ENCODE data around the gene TENT4B. TPM values are rescaled to one million over a fixed set of nuclear protein-coding genes. Genes with fewer than 3 reads are reported as not detected.

TENT4B gene
- total RNA-seq, 1 donor from 2014 or later, result 7.7 TPM

DNA sequence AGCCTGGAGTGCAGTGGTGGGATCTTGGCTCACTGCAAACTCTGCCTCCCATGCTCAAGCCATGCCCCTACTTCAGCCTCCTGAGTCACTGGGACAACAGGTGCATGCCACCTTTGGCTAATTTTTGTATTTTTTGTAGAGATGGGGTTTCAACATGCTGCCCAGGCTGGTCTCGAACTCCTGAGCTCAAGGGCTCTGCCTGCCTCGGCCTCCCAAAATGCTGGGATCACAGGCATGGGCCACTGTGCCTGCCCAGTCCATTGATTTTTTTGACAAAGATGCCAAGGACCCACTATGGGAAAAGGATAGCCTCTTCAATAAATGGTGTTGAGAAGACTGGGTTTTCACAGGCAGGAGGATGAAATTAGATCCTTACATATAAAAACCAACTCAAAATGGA is 102.4 kb downstream of the TENT4B start:
- no peak for DNase-seq (ENCODE audit: low read depth in 2 of 2)

DNA sequence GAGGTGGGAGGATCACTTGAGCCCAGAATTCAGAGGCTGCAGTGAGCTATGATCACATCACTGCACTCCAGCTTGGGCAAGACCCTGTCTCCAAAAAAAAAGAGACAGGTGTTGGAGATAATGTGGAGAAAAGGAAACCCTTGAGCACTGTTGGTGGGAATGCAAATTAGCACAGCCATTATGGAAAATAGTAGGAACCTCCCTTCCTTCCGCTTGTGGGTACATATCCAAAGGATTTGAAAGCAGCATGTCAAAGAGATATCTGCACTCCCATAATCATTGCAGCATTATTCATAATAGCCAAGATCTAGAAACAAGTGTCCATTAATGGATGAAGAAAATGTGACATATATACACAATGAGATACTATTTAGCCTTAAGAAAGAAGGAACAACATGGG is 103.5 kb downstream of the TENT4B start:
- DNase-seq (ENCODE audit: low read depth in 2 of 2), result no peak

DNA sequence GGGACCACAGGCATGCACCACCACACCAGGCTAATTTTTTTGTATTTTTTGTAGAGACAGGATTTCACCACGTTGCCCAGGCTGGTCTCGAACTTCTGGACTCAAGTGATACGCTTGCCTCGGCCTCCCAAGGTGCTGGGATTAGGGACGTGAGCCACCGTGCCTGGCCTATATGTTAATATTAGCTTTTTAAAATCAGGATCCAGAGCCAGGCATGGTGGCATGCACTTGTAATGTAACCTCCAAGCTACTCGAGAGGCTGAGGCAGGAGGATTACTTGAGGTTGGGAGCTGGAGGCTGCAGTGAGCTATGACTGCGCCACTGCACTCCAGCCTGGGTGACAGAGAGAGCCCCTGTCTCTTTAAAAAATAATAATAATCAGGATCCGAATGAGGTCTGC is 104.8 kb downstream of the TENT4B start:
- no peak for DNase-seq (ENCODE audit: low read depth in 2 of 2)

DNA sequence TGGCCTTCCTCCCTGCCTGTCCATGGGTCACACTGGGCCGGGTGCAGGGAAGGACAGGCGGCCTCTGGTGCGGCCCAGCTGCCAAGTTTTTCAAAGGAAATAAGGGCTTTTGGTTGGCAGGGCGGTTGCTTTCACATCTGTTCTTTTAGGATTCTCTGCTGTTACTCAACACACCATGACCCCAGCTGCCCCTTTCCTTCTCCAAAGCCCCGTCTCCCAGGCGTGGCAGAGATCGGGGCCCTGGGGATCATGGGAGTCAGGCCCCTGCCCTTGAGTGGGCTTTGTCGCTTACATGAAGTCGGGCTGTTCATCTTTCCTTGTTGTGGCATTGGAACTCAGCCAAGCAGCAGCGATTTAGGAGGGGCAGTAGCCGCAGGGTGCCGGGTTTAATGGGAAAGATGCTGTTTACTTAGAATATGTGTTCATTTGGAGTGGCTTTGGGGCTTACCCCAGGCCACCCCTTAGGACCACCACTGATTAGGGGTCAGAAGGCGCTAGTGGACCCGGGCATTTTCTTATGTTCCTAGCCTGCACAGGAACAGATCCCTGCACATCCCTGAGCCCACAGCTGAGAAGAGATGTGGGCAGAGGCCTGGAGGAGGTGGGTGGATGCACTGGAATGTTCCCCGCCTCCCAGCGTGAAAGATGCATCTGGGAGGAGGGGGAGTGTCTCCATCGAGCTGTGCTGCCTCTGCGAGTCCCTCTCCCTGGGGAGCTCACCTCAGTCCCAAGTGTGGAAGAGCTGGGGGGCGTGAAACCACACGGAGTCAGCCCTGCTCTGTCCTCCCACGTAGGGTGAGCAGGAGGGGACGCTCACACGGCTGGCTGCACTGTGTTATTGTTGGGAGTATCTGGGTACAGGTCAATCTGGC is 106.5 kb downstream of the TENT4B start:
- DNase-seq (ENCODE audit: low read depth in 2 of 2), result peak; percentile 11 to 24

DNA sequence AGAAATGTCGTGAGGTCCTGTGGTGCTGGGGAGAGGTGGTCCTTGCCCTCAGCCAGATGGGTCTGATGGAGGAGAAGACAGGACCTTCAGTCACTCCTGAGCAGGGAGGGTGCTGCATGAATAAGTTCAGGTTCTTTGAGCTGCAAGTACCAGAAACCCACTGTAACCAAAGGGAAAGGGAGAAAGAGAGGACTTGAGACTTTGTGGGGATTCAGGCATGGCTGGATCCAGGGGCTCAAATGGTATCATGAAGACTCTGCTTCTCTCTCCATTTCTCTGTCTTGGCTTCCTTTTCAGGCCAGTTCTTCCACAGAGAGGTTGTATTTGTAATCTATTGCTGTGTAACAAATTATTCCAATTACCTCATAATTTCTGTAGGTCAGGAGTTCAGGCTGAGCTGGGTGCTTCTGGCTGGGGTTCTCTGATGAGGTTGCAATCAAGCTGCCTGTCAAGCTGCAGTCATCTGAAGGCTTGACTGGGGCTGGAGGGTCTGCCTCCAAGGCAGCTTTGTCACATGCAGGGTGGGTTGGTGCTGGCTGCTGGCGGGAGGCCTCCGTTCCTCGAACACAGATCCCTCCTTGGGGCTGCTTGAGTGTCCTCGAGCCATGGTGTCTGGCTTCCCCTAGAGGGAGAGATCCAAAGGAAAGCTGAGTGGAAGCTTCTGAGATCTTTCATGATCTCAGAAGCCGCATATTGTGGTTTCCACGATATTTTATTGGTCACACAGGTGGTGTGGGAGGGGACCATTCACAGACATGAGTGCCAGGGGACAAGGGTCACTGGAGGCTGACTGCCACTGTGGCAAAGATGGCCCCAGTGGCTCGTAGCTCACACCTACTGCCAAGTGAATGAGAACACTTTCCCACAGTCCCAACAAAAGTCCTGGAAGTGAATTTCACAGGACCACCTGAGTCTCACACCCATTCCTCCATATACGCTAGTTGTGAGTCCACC is 107.4 kb downstream of the TENT4B start:
- no peak for DNase-seq (ENCODE audit: low read depth in 2 of 2)

DNA sequence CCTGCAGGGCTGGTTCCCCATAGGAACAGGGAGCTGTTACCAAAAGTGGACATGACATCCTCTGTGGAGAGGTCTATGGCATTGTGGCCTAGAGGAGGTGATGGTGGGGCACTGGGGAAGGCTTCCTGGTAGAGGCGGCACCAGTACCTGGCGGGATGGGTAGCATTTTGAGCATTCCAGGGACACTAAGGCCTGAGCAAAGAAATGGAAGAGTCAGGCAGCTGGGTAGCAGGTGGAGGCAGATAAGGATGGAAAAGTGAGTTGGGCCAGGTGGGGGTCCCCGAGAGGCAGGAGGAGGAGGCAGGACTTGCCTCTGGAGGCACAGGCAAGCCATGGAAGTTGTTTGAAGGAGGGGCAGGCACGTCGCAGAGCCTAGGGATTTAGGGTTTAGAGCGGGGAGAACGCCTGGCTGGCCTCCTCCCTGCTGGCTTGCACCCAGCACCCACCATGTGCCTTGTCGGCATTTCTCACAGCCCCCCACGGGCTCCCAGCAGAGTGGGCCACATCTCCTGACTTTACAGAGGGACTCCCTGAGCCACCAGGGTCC is 108.1 kb downstream of the TENT4B start:
- DNase-seq (ENCODE audit: low read depth in 2 of 2), result no peak

DNA sequence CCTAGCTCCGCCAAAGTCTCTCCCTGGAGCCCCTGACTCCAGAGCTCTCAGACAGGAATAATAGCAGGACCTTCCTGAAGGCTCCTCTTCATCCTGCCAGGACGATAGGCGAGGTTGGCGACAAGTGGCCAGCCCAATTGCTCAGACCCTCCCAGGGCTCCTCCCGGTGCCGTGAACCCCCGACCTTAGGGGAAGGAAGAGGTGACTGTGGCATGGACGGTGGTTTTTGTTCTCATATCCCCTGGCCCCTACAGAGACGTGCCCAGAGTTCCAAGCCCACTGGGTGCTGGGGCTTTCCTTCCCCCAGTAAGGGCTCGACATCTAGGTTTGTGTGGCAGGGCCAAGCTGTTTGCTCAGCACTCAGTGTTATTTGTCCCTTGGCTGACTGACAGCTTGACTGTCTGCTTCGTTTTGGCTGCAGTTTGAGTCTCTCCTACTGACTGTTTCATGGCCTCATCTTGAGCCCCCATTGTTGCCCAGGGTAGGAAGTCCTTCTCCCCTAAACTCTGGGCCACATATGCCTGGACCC is 108.7 kb downstream of the TENT4B start:
- no peak for DNase-seq (ENCODE audit: low read depth in 2 of 2)

DNA sequence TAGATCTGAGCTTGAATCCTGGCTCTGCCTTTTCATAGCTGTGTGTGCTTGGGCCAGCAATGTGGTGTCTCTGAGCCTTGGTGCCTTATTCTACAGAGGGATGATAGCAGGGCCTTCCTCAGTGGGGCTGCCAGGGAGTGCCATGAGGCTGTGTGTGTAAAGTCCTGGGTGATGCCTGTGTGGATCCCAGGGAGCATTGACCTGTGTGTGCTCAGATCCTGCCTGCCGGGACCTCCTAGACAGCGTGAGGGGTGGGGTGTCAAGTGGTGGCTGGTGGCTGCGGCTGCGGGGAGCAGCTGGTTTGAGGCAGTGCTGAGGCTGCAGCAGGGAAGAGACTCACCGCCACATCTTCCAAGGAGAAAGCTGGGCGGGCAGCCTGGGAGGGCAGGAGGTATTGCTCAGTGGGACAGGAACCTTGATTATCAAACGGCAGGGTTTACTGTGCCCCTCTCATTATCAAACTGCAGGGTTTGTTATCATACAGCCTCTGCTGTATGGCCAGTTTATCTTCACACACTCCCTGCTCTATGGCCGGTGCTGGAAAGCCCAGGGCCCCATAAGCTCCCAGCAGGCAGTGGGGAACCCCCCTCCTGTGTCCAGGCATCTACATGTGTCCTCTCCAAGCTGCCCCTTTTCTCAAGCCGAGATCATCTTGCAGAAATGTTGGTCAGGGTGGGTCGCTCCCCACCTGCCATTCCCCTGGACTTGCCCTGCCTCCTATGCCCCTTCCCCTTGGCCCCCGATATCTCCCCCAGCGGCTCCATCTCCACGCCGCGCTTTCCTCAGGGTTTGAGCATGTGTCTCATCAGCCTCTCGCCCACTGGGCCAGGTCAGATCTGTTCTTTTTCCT is 110.2 kb downstream of the TENT4B start:
- no peak for DNase-seq (ENCODE audit: low read depth in 2 of 2)

DNA sequence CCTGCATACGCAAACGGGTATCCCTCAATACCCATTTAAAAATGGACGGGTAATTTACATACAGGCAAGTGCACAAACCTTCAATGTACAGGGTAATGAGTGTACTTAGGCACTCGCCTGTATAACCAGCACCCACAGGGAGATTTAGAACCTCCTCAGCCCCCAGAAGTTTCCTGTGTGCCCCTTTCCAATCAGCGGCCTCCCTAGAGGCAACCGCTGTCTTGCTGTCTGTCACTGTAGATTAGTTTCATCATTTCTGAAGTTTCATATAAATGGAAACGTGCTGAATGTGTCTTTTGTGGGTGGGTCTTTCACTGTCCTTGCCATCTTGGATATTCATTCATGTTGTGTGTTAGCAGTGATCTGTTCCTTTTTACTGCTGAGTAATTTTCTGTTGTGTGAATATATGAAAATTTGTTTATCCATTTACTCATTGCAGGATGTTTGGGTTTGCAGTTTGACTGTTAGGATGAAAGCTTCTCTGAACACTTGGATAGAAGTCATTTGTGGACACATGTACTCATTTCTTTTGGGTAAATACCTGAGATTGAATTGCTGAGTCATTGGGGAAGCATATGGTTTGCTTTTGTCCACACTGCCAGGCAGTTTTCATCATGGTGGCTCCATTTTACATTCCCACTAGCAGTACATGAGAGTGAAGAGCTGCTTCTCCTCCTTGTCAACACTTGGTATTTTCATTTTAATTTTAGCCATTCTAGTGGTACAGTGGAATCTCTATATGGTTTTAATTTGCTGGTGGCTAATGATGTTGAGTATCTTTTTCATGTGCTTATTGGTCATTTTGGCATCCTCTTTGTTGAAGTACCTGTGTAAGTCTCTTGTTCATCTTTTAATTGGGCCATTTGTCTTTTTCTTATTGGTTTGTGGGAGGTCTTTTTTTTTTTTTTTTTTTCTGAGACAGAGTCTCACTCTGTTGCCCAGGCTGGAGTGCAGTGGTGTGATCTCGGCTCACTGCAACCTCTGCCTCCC is 111.1 kb downstream of the TENT4B start:
- peak in 1 of 2 donors; percentile 18 for DNase-seq (ENCODE audit: low read depth in 2 of 2)

DNA sequence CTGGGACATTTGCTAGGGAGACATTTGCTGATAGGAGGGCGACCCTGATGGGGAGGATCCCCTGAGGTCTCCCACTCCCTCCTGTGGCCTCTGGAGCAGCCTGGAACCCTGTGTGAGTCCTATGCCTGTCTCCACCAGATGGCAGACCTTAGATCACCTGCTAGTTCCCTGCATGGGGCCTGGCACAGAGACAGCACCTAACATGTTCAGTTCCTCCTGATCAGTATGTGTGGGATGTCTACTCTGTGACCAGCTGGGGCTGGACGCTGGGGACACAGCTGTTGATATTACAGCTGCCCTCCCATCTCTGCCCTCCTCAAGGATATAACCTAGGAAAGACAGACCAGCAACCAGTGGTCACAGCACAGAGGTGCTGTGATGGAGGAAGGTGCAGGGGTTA is 112.2 kb downstream of the TENT4B start:
- DNase-seq (ENCODE audit: low read depth in 2 of 2), result peak in 1 of 2 donors; percentile 38

DNA sequence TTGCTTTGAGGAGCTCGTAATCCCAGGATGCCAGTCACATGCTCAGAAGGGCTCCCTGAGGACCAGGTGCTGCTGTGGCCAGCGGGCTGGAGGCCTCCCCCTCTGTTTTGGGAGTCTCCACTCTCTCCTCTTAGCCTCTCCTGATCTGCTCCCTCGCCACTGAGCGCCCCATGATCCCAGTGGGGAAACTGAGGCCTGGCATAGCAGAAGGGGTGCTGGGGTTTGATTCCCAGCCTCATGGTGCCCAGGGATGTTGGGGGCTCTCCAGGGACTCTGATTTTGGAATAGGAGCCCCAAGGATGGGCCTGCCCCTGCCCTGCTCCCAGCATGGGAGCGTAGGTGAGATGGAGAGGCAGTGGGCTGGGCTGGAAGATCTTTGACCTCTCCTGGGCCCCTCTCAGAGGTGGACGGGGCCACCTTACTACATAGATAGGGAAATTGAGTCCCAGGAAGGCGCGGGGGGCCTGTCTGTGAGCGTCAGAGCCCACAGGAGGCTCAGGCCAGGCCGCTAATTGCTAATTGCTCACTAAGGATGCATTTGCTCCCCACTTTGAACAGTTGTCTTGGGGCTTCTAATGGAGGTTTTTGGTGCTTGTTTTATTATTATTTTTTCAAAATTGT is 112.7 kb downstream of the TENT4B start:
- DNase-seq (ENCODE audit: low read depth in 2 of 2), result no peak

DNA sequence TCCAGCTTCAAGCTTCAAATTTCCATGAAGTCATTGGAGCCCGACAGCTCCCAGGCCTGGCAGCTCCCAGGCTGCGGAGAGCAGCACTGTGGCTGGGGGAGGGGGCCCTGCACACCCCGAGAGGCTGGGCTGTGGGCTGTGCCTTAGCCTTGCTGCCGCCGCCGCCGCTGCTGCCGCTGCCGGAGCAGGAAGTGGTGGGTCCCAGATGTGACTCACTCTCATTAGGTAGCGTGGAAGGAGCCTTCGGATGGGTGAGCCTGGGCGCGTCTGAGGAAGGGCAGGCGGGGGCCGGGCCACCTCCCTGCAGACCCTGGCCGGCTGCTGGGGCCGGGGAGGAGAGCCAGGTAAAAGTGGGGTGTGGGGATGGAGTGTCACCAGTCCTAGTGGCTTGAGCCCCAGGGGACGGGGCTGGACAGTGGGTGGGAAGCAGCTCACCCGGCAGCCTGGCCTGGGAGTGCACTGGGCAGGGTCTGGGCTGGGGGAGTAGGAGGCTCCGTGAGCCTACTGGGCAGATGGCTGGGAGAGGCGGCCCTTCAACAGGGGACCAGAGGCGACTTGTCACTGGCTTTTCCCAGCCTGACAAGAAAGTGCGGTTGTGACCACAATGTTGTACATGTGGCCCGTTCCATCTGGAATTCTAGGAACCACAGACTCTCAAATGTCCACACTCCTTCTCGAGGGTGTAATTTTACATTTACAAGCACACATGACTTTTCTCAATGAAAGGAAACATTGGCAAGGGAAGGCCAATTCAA is 113.4 kb downstream of the TENT4B start, which contains the start of gene ADCY7:
TSS of gene ADCY7 (plus strand) at position 215 of the 755 bp plus-strand sequence. CDS start 21,629 bp downstream, outside the sequence.
- peak; percentile 45 to 70 for DNase-seq (ENCODE audit: low read depth in 2 of 2)

DNA sequence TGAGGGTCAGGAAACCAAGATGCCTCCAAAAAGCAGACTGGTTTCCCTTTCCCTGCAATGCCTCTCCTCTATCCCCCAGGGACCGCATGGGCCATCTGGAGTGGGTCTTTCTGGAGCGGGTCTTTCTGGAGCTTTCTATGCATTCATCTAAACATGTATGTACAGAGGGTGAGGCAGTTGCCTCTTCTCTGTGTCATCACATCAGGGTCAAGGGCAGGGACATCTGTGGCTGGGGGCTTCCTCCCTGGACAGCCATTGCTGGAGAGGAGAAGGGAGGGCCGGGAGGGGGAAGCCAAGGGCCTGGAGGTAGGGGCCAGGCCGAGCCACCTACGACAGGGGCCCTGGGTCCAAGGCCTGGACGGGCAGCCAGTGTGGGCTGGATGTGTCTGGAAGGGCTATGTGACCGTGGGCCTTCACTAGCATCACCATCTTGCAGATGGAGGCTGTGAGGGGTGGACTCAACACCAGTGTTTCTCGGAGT is 114.1 kb downstream of the TENT4B start:
- DNase-seq (ENCODE audit: low read depth in 2 of 2), result no peak

DNA sequence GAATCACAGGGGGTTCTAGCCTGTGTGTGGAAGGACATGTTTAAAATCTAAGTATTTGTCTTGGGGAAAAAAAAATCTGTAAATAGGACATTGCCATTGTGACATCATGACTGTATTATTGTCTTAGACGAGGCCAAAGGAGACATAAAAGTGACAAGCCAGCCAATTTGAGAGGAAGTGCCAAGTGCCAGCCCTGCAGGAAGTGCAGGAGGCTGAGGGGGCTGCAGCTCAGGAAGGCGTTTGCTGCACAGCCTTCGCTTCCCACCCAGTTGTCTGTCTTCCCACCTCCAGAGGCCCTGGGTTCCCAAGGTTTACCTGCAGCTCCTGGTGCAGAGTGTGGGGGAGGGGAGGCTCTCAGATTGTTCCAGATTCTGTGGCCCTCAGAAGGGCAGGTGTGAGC is 114.5 kb downstream of the TENT4B start:
- no peak for DNase-seq (ENCODE audit: low read depth in 2 of 2)

DNA sequence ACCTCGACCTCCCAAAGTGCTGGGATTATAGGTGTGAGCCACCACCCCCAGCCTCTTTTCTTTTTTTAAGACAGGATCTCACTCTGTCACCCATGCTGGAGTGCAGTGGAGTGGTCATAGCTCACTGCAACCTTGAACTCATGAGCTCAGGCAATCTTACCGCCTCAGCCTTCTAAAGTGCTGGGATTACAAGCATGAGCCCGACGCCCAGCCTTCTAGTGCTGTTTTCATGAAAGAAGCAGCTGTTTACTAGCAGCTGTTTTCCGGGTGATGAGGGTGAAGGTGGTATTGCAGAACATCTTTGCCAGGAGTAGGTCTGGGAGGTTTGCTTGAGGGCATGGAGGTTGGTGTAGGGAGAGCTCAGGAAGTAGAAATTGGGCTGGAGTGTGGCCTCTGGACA is 115.2 kb downstream of the TENT4B start:
- DNase-seq (ENCODE audit: low read depth in 2 of 2), result no peak

DNA sequence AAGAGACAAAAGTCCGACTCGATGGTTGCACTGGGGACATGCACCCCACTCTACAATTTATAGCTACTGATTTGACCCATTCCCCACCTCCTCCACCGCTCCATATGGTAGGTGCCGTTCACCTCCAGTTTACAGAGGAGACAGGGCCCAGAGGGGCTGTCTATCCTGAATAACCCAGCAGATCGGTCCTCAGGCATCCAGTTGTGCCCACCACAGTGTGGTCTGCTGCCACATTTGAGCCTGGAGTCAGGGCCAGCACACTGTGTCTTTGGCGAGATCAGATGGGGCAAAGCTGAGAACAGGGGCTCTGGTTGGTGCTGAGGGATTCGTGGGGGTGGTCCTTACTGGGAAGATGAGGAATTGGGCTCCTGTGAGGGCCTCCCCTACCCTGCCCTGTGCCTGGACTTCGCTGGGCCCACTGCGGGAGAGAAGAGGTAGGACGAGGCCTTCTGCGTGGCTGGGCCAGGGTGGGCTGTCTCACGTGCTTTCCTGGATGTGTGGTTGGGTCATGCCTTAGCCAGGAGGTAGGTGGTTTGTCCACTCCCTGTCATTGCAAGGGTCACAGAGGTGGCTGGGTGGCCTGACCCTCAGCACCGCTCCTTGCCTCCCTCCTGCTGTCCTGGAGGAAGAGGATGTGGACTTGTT is 116.1 kb downstream of the TENT4B start:
- DNase-seq (ENCODE audit: low read depth in 2 of 2), result no peak

DNA sequence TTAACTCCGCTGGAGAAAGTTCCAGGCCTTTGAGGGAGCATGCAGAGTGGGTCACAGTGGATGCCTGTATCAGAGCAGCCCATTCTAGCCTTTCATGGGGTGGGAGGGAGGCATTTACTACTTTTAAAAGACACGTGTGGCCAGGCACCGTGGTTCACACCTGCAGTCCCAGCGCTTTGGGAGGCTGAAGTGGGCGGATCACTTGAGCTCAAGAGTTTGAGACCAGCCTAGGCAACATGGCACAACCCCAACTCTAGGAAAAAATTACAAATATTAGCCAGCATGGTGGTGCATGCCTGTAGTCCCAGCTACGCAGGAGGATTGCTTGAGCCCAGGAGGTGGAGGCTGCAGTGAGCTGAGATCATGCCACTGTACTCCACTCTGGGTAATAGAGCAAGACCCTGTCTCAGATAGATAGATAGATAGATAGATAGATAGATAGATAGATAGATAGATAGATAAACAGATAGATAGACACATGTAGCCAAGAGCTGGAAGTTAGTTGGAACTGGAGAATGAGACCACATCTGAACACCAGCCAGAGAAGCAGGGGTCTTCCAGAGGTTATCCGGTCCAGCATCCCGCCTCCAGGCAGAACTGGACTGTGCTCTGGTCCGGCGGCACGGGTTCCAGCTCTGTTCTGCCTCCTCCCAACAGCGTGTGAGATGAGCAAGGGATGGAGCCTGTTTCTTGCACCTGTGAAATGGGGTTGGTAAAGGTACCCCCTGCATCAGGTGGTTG is 116.8 kb downstream of the TENT4B start:
- no peak for DNase-seq (ENCODE audit: low read depth in 2 of 2)

All from lung microvascular endothelial cell (primary cell).